GM23248 (cell line): ENCODE data around the gene VIM.

ENCODE experiments used
- EZH2 ChIP-seq: fragments of 200-600 bp; sonication (generic); IDR thresholded peaks from 2 replicates; pipeline ENCODE4 v1.6.1; 2018; ENCODE audit warnings: antibody characterized with exemption, mild to moderate bottlenecking; ENCODE audit not compliant: insufficient read depth, poor library complexity, severe bottlenecking
- EZH2phosphoT487 ChIP-seq: fragments of 200-600 bp; sonication (generic); IDR thresholded peaks from 2 replicates; pipeline ENCODE4 v1.6.1; 2018; ENCODE audit warnings: antibody characterized with exemption, moderate library complexity, mild to moderate bottlenecking, low read depth; ENCODE audit not compliant: insufficient read depth

DNA sequence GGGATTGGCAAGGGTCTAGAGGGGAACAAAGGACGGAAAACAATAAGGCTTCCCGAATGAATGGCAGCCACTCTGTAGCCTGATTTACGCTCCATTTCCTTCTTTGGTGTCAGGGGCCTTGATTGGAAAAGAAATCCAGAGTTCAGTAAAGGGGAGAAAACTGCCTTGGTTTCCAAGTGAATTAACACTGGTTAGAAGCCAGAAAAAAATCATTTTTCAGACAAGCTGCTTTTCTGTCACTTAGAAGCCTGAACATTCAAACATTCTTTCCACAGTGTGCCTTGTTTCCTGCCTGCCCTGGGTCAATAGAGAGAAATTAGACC is 26.3 kb upstream of the VIM start:
- TF ChIP-seq EZH2phosphoT487: no peak
- no peak for TF ChIP-seq EZH2
